ENCODE measurements around the gene PFKL.
A peak's percentile ranks its signal among the peaks of the same experiment; 100 is the strongest.

PFKL gene

DNA sequence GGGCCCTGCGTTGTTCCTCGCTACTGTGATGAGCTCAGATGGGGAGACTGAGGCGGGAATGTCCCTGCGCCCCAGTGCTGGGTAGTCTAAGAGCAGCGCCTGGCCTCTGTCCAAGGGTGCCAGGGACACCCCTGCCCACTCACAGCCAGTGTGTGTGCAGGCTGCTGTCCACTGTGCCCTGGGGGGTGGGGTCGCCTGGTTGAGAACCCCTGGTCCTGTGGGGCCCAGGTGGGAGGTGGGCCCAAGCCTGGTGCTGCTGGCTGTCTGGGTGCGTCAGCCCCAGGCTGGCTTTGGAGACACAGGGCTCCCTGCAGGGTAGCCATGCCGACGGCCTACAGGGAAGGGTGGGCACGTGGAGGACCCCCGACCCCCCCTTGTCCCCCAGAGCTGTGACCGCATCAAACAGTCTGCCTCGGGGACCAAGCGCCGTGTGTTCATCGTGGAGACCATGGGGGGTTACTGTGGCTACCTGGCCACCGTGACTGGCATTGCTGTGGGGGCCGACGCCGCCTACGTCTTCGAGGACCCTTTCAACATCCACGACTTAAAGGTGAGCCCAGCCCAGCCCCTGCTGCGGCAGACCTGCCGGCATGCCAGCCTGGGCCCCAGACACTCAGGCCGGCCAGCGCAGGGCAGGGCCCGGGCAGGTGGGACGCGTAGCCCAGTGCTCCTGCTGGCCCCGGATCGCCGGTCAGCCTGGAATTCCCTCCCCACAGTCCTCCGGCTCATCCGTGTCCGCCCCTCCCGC lies 24.4 kb downstream of the PFKL start:
- in situ Hi-C loops (cut with MboI; ENCODE audit: low pct_unique_long_range_greater_than_20kb, low sequenced_read_pairs), result no loop called here
- DNase-seq, result no peak

DNA sequence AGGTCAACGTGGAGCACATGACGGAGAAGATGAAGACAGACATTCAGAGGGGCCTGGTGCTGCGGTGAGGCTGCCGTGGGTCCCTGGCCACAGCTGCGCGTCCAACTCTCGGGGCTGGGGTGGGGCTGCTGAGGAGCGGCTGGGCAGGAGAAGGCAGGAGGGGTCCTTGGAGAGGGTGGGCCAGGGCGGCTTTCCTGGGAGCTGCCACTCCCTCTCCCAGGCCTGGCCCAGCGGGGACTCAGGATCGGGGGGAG lies 24.9 kb downstream of the PFKL start:
- in situ Hi-C loops (cut with MboI; ENCODE audit: low pct_unique_long_range_greater_than_20kb, low sequenced_read_pairs), result loop anchor here (25.0 kb wide), 1 partner anchor 512 kb away; no protein-coding TSS in a partner anchor
- no peak for DNase-seq

DNA sequence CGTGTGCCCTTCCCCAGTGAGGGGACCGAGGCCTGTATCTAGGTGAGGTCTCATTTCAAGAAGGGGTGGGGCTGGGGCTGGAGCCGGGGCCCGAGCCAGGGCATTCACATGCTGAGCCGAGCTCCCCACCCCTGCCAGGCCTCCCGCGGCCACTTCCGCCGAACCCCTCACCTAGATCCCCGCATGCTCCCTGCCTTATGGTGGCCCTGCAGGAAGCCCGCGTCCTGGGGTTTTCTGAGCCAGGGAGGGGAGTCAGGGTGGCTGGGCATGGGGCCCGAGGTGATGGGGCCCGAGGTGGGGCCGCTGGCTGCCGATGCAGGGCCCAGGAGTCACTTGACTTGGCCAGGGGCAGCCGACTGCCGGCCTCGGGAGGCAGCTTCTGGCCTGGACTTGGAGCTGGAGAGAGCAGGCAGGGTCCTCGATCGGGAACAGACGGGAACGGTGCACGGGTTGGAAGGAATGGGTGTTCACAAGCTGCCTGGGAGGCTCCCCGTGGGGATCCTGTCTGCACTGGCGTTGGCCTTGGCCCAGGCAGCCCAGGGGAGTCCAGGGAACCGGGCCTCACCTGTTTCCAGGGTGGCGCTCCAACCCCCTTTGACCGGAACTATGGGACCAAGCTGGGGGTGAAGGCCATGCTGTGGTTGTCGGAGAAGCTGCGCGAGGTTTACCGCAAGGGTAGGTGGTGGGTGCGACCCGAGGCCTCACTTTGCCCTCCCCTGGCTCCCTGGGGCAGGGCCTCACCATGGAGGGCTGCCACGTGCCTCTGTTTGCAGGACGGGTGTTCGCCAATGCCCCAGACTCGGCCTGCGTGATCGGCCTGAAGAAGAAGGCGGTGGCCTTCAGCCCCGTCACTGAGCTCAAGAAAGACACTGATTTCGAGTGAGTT lies 25.8 kb downstream of the PFKL start:
- in situ Hi-C loops (cut with MboI; ENCODE audit: low pct_unique_long_range_greater_than_20kb, low sequenced_read_pairs), result loop anchor here (25.0 kb wide), 1 partner anchor 513 kb away; no protein-coding TSS in a partner anchor
- DNase-seq, result no peak

DNA sequence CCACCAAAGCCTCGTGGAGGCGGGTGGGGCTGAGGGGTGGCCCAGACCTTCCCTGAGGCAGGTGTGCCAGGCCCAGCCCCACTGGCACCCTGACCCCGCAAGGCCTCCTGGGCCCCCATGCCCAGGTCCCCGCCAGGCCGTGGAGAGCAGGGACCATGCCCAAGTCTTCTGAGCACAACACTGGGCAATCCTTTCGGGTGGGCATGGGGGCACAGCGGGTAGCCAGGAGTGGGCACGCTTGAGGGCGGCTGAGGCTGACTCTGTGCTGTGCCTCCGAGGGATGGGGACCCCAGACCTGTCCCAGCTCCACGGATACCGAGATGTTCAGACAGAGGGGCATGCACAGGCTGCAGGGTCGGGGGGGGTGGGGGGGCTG lies 26.4 kb downstream of the PFKL start:
- no peak for DNase-seq
- in situ Hi-C loops (cut with MboI; ENCODE audit: low pct_unique_long_range_greater_than_20kb, low sequenced_read_pairs), result loop anchor here (25.0 kb wide), 1 partner anchor 514 kb away; no protein-coding TSS in a partner anchor

DNA sequence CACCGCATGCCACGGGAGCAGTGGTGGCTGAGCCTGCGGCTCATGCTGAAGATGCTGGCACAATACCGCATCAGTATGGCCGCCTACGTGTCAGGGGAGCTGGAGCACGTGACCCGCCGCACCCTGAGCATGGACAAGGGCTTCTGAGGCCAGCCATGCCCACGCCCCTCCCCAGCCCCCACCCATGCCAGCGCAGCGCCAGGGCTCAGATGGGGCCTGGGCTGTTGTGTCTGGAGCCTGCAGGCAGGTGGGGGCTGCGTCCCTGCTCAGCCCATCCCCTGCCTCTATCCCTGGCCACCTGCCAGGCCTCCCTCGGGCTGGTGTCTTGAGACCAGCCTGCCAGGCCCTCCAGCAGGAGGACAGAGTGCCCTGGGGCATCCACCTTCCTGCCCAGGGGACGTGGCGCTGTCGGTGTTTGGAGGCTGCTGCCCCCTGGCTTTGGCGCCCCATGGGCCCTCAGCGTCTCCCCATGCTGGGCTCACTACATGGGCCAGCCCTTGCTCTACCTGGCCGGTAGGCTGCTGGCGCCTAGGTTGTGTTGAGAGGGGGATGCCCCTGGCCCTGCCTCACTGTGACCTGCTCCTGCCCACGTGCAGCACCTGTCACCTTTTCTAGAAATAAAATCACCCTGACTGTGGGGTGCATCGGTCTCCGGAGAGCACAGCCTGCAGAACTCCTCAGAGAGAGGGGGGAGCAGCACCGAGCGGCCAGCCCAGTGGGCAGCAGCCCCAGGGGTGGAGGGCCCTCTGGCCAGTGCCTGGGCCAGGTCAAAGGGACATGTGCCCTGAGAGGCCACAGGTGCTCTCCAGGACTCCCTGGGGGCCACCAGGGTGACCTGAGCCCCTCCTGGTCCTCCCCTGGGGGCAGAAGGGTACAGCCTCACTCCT lies 27.1 kb downstream of the PFKL start:
- in situ Hi-C loops (cut with MboI; ENCODE audit: low pct_unique_long_range_greater_than_20kb, low sequenced_read_pairs), result loop anchor here (25.0 kb wide), 1 partner anchor 515 kb away; no protein-coding TSS in a partner anchor
- DNase-seq, result no peak

DNA sequence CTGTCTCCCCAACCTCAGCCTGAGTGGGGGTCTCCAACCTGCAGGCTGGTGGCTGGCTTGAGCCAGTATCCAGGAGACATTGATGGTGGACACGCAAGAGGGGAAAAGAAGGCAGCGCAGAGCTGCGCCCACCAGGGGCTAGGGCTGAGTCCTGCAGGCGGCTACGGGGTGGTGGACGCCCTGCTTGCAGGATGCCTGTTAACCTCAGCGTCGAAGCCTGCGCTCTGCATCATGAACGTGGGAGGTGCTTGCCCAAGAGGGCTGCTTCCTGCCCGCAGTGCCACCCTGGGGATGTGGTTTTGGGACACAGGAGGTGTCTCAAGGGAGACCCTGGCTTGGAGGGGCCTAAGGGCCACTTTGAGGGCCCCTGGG lies 27.7 kb downstream of the PFKL start:
- DNase-seq, result no peak
- in situ Hi-C loops (cut with MboI; ENCODE audit: low pct_unique_long_range_greater_than_20kb, low sequenced_read_pairs), result loop anchor here (25.0 kb wide), 1 partner anchor 515 kb away; no protein-coding TSS in a partner anchor

DNA sequence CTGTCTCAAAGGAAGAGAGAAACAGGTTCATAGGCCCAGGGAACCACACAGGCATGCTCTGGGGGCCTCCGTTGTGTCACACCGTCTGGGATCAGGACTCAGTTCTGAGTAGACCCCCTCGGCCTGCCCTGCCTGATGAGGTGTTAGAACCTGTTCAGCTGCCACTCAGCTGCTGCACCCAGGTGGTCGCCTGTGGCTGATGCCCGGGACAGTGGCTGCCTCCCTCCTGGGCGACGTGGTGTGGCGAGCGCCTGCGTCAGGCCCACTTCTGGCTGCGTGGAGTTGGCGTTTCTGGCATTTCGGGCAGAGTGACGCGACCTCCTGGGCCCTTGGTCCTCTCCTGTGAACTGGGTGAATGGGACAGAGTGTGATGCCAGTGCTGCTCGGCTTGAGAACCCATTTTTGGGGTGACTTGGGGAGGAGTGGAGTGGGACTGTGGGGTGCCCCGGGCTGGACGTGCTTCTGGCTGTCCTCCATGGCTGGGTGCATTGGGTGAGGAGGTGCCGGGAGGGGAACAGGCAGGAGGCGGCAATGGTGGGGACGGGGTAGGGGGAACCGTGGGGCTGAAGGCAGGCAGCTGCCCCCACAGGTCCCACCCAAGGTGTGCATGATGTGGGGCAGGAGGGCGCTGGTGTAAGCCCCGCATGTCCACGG lies 28.5 kb downstream of the PFKL start:
- in situ Hi-C loops (cut with MboI; ENCODE audit: low pct_unique_long_range_greater_than_20kb, low sequenced_read_pairs), result loop anchor here (25.0 kb wide), 1 partner anchor 516 kb away; no protein-coding TSS in a partner anchor
- DNase-seq, result no peak

DNA sequence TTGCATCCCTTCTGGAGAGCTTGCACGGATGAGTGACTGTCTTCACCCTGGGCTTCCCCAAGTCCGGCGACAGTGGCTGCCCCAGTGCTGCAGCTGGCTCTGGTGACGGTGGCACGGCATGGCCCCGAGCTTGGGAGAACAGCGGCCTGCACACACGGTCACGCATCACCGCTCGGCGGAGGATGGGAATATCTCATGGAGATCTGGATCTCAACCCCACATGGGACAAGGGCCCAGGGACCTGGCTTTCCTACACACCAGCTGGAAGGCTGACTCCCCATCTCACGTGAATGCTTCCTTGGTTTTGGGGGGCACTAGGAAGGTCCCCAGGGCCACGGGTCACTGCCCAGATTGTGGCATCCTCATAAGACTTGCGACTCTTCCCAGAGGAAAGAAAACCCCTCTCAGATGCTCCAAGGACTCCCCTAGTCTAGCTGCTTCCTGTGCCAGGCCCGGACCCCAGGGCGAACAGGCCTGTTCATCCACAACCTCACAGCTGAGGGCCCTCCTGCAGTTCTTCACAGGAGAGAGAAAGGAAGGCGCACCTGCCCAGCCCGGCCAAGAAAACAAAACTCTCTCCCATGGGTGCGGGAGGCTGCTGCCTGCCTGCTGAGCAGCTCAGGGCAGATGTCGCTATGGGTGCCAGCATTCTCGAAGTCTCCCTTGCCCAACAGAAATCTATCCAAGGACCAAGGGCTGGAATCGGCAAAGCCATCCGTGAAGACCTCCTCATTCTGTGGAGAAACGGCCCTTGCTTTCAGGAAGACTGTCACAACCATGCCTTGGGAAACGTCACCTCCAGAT lies 29.4 kb downstream of the PFKL start:
- in situ Hi-C loops (cut with MboI; ENCODE audit: low pct_unique_long_range_greater_than_20kb, low sequenced_read_pairs), result loop anchor here (25.0 kb wide), 1 partner anchor 517 kb away; no protein-coding TSS in a partner anchor
- peak; percentile 19 for DNase-seq

DNA sequence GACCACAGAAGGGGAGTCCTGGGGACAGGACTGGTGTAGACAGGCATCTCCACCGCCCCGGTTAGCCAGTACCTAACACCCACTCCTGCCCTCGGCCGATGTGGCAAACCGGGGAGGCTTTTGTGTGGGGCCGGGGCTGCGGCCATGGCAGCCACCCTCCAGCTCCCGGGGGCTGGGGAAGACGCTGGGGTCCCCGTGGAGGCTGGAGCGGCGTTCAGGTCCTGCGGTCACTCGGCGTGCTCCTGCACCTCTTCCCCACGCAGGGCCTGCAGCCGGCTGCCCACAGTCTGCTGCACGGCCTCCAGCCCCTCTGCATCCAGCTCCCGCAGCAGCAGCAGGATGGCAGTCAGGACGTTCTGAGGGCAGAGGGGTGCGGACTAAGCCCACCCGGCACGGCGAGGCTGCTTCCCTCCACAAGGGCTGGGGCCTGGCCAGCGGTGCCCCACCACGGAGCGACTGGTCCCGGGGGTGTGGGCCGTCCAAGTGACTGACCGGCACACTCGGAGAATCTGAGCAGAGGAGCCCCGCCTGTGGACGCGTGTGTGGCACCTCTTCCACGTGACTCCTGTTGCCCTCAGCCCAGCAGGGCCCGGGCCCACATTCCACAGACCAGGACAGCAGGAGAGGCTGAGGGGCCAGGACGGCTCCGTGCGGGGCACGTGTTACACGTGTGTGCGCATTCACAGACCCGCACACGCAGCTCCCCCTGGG lies 30.3 kb downstream of the PFKL start:
- DNase-seq, result peak; percentile 18
- in situ Hi-C loops (cut with MboI; ENCODE audit: low pct_unique_long_range_greater_than_20kb, low sequenced_read_pairs), result loop anchor here (25.0 kb wide), 1 partner anchor 518 kb away; no protein-coding TSS in a partner anchor

DNA sequence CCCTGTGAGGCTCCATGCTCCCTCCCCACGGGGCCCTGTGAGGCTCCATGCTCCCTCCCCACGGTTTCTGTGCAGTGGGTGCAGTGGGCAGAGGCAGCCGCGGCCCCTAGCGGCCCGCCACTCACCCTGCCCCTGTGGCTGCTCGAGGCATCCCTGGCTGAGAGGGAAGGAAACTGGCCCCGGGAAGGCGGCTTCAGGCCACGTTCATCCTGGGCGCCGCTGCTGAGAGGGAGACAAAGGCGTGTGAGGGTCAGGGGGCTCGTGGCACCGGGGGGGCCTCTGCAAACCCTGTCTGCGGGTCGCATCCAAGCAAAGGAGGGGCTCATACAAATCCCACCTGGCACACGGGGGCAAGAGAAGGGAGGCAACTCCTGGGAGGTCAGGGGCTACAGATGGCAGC lies 30.8 kb downstream of the PFKL start:
- in situ Hi-C loops (cut with MboI; ENCODE audit: low pct_unique_long_range_greater_than_20kb, low sequenced_read_pairs), result loop anchor here (25.0 kb wide), 1 partner anchor 518 kb away; no protein-coding TSS in a partner anchor

DNA sequence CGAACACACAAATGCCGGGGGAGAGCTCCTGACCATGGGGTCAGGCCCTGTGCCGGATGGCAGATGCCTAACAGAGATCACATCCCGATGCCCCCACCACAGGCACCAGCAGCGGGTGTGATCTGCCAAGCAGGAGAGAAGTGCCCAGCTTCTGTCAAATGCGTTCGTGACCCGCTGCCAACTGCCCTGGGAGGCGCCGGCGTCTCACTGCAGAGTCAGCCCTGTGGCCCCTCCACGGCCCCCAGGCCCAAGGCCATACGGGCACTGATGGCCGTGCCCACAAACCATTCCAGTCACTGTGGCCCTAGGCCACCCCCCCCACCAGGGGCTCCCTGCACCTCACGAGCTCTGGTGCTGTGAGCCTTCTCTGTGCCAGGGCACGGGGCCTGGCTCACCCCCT lies 31.4 kb downstream of the PFKL start:
- DNase-seq, result no peak
- in situ Hi-C loops (cut with MboI; ENCODE audit: low pct_unique_long_range_greater_than_20kb, low sequenced_read_pairs), result loop anchor here (25.0 kb wide), 1 partner anchor 519 kb away; no protein-coding TSS in a partner anchor

More for the DNA sequence above, 30.8 kb downstream of the PFKL start:
- no peak for DNase-seq

DNA sequence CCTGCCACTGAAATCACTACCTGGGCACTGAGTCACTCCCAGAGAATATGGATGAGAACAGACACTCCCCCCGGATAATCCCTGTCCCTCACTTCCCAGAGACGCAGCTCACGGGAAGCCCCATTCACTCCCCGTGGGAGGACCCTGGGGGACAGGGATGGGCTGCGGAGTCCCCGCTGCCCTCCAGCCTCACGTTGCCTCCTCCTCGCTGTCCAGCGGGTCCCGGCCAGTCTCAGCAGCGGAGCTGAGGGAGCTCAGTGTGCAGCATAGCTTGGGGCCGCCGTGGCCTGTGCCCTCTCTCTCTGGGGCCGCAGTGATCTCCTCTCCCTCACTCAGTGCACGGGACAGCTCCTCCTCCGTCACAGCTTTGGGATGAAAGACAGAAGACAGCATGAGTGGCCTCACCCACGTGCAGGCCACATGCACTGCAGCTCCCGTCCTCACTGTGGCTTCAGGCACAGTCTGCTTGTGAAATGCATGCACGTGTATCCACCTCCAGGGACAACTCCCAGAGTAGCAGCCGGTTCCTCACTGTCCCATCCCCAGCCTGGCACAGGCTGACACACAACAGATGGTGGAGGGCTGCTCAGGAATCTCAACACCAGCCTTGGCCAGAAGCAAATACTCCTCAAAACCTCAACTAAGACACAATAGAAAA lies 31.9 kb downstream of the PFKL start:
- in situ Hi-C loops (cut with MboI; ENCODE audit: low pct_unique_long_range_greater_than_20kb, low sequenced_read_pairs), result loop anchor here (25.0 kb wide), 1 partner anchor 519 kb away; no protein-coding TSS in a partner anchor
- DNase-seq, result no peak

DNA sequence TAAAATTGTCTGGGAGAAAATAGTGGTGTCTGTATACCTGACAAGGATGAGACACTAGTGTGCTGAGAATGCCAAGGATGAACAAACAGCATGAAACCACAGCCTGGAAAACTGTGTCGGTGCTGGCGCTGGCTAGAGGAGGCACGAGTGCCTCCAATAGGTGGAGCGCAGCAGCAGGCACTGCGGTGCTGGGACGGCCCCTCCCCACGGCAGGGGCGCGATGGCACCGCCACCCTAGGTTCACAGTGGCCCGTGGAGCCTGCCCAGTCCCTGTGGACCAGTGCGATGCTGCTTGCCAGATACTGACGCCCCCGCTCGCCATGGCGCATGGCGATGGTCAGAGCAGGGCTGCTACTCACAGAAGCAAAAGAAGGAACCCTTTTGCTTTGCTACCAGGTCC lies 32.5 kb downstream of the PFKL start:
- in situ Hi-C loops (cut with MboI; ENCODE audit: low pct_unique_long_range_greater_than_20kb, low sequenced_read_pairs), result loop anchor here (25.0 kb wide), 1 partner anchor 520 kb away; no protein-coding TSS in a partner anchor
- DNase-seq, result no peak

DNA sequence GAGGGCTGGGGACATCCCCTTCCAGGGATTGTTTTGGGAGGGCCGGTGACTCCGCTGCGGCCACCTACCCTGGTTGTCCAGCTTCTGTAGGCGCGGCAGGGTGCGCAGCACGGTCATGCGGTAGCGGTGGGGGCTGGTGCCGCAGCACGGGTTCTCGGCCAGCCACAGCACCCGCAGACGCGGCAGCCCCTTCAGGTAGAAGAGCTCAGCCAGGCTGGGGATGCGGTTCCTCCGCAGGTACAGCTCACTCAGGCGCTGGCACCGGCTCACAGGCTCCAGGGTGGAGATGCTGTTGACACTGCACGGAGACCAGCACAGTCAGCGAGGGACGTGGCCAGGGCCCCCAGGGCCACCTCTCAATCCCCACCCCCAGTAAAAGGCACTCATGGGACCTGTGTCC lies 33.1 kb downstream of the PFKL start:
- in situ Hi-C loops (cut with MboI; ENCODE audit: low pct_unique_long_range_greater_than_20kb, low sequenced_read_pairs), result loop anchor here (25.0 kb wide), 1 partner anchor 521 kb away; no protein-coding TSS in a partner anchor
- no peak for DNase-seq

DNA sequence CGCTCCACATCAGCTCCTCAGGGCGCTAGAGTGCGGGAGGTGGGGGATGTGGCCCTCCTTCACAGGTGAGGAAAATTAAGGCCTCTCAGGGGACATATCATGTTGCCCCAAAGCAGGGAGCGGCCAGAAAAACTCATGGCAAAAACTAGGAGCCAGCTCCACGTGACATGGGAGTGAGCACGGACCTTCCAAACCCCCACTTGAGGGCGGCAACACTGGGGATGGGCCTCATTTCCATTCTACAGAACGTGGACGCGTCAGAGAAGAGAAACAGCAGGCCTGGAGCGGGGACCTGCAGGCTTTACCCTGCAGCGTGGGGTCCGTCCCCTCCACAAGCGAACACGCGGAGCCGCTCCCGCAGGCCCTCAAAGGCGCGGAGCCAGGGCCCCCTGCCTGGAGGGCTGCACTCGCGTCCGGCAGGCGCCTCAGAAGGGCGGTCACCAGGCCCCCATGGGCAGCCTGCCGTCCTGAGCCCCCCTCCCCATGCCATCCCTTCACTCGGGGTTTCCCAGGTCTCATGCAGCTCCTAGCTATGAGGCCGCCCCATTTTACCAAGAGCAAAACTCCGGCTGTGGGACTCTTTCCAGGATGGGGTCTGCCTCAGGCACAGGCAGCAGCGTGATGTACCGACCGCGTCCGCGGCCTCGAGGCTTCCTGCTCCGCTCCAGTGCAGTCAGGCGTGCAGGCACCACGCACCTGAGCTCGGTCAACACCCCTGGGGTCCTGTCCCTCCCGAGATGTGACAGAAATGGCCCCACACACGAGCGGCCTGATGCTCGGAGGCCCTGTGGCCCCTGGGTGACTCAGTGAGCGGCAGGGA lies 33.9 kb downstream of the PFKL start:
- DNase-seq, result no peak
- in situ Hi-C loops (cut with MboI; ENCODE audit: low pct_unique_long_range_greater_than_20kb, low sequenced_read_pairs), result loop anchor here (25.0 kb wide), 1 partner anchor 521 kb away; no protein-coding TSS in a partner anchor
